ENCODE data around the gene DNAJB5.
"Not testable (repeated sequence)": the region's sequence is repeated elsewhere in the genome, so short reads cannot be mapped to it uniquely, and the experiment has no call there.

The DNAJB5 gene

GRCh38 chr9:34989003-34989945 is at the start of gene DNAJB5:
TSS of gene DNAJB5 (plus strand) at chr9:34989745. CDS start at chr9:34990631, 886 bp downstream.
- peak; percentile 91 for DNase-seq

- DNase-seq, result not testable (repeated sequence)
These were observed 49.6 kb upstream of the DNAJB5 start for GRCh38 chr9:34939989-34940388.

- no peak for DNase-seq
These were observed 41.1 kb upstream of the DNAJB5 start for GRCh38 chr9:34948451-34948850.

GRCh38 chr9:34954225-34954624 is 35.3 kb upstream of the DNAJB5 start:
- no peak for DNase-seq

- not testable (repeated sequence) for DNase-seq
These were observed 33.5 kb upstream of the DNAJB5 start for GRCh38 chr9:34956066-34956465.

GRCh38 chr9:34956648-34957047 is 32.9 kb upstream of the DNAJB5 start:
- no peak for DNase-seq

- no peak for DNase-seq
These were observed 31.8 kb upstream of the DNAJB5 start, which contains the start of gene PHF24 for GRCh38 chr9:34957492-34958410. TSS of gene PHF24 (plus strand) at chr9:34958285. CDS start at chr9:34971299, 13,014 bp downstream.

- DNase-seq, result no peak
These were observed 31.0 kb upstream of the DNAJB5 start for GRCh38 chr9:34958411-34958982.

- DNase-seq, result no peak
These were observed 30.1 kb upstream of the DNAJB5 start for GRCh38 chr9:34959461-34959860.

GRCh38 chr9:34961574-34962490 is 27.7 kb upstream of the DNAJB5 start:
- no peak for DNase-seq

- DNase-seq, result no peak
These were observed 27.0 kb upstream of the DNAJB5 start for GRCh38 chr9:34962546-34962945.

- no peak for DNase-seq
These were observed 26.0 kb upstream of the DNAJB5 start for GRCh38 chr9:34963552-34963951.

- DNase-seq, result no peak
These were observed 25.1 kb upstream of the DNAJB5 start for GRCh38 chr9:34964458-34964857.

GRCh38 chr9:34971146-34971811 is 18.3 kb upstream of the DNAJB5 start:
- DNase-seq, result no peak

GRCh38 chr9:34974664-34975063 is 14.9 kb upstream of the DNAJB5 start:
- no peak for DNase-seq

GRCh38 chr9:34976441-34976840 is 13.1 kb upstream of the DNAJB5 start:
- DNase-seq, result no peak

- DNase-seq, result no peak
These were observed 12.6 kb upstream of the DNAJB5 start for GRCh38 chr9:34976992-34977391.

- no peak for DNase-seq
These were observed 9.3 kb upstream of the DNAJB5 start for GRCh38 chr9:34980181-34980761.

GRCh38 chr9:34982361-34982760 is 7.2 kb upstream of the DNAJB5 start:
- DNase-seq, result no peak

- DNase-seq, result no peak
These were observed 6.3 kb upstream of the DNAJB5 start for GRCh38 chr9:34983209-34983608.

GRCh38 chr9:34984049-34984448 is 5.5 kb upstream of the DNAJB5 start:
- no peak for DNase-seq
